ENCODE results near the gene EPS8L1.

DNA sequence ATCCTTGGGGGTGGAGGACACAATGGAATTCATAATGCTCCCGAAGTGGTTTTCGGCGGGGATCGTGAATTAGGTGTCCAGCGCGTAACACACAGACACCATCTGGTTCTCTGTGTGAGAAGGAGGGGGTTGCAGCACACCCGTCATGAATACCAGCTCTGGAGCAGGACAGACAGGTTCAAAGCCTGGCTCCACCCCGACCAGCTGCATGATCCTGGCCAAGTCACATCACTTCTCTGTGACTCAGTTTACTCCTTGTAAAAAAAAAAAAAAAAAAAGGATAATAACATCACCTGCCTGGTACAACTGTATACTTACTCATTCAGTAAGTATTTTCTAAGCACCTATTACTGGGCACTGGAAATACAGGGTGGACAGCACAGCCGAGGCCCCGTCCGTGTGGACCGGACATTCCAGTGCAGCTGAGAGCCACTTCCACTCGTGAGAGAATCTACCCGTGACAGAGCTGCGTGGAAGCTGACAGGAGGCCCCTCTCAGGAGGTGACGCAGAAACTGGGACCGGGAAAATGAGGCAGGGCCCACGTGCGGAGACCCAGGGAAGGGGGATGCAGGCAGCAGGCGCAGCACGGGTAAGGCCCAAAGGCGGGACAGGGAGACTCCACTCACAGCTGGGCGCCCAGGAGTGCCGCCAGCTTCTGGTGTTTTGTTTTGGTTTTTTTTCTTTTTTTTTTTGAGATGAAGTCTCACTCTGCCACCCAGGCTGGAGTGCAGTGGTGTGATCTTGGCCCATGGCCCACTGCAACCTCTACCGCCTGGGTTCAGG lies 24.7 kb upstream of the EPS8L1 start:
- TF ChIP-seq, protein P1, sequence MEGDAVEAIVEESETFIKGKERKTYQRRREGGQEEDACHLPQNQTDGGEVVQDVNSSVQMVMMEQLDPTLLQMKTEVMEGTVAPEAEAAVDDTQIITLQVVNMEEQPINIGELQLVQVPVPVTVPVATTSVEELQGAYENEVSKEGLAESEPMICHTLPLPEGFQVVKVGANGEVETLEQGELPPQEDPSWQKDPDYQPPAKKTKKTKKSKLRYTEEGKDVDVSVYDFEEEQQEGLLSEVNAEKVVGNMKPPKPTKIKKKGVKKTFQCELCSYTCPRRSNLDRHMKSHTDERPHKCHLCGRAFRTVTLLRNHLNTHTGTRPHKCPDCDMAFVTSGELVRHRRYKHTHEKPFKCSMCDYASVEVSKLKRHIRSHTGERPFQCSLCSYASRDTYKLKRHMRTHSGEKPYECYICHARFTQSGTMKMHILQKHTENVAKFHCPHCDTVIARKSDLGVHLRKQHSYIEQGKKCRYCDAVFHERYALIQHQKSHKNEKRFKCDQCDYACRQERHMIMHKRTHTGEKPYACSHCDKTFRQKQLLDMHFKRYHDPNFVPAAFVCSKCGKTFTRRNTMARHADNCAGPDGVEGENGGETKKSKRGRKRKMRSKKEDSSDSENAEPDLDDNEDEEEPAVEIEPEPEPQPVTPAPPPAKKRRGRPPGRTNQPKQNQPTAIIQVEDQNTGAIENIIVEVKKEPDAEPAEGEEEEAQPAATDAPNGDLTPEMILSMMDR (conservative IDR thresholded peaks at IDR 0.05; ENCODE audit: low read length), result no peak
- TF ChIP-seq EZH2phosphoT487 (IDR thresholded peaks at IDR 0.05; ENCODE audit: borderline replicate concordance), result no peak
